ENCODE results near the gene EML6.
A peak's percentile ranks its signal among the peaks of the same experiment; 100 is the strongest.

EML6 gene

GRCh38 chr2:54725343-54726099 is 2.1 kb downstream of the EML6 start:
- H3K4me3 ChIP-seq (ENCODE audit: control insufficient read depth, low read depth, low read length) = peak overlapping the region; percentile 29
- no peak for TF ChIP-seq CTCF (conservative IDR thresholded peaks at IDR 0.05; ENCODE audit: control insufficient read depth, insufficient read depth, low read depth, low read length)
- DNase-seq (ENCODE audit: low read depth) = no peak

GRCh38 chr2:54726431-54726830 is 3.0 kb downstream of the EML6 start:
- no peak for DNase-seq (ENCODE audit: low read depth)
- no peak overlapping the region for H3K4me3 ChIP-seq (ENCODE audit: control insufficient read depth, low read depth, low read length)
- TF ChIP-seq CTCF (conservative IDR thresholded peaks at IDR 0.05; ENCODE audit: control insufficient read depth, insufficient read depth, low read depth, low read length) = no peak

GRCh38 chr2:54726940-54727339 is 3.5 kb downstream of the EML6 start:
- DNase-seq (ENCODE audit: low read depth) = peak; percentile 14
- no peak for TF ChIP-seq CTCF (conservative IDR thresholded peaks at IDR 0.05; ENCODE audit: control insufficient read depth, insufficient read depth, low read depth, low read length)
- H3K4me3 ChIP-seq (ENCODE audit: control insufficient read depth, low read depth, low read length) = no peak overlapping the region

GRCh38 chr2:54728669-54729120 is 5.2 kb downstream of the EML6 start:
- no peak overlapping the region for H3K4me3 ChIP-seq (ENCODE audit: control insufficient read depth, low read depth, low read length)
- no peak for TF ChIP-seq CTCF (conservative IDR thresholded peaks at IDR 0.05; ENCODE audit: control insufficient read depth, insufficient read depth, low read depth, low read length)
- DNase-seq (ENCODE audit: low read depth) = peak; percentile 96

GRCh38 chr2:54735636-54736035 is 12.2 kb downstream of the EML6 start:
- H3K4me3 ChIP-seq (ENCODE audit: control insufficient read depth, low read depth, low read length) = no peak overlapping the region
- TF ChIP-seq CTCF (conservative IDR thresholded peaks at IDR 0.05; ENCODE audit: control insufficient read depth, insufficient read depth, low read depth, low read length) = no peak
- DNase-seq (ENCODE audit: low read depth) = no peak

GRCh38 chr2:54738281-54738680 is 14.8 kb downstream of the EML6 start:
- H3K4me3 ChIP-seq (ENCODE audit: control insufficient read depth, low read depth, low read length) = no peak overlapping the region
- DNase-seq (ENCODE audit: low read depth) = no peak
- TF ChIP-seq CTCF (conservative IDR thresholded peaks at IDR 0.05; ENCODE audit: control insufficient read depth, insufficient read depth, low read depth, low read length) = no peak

All from fibroblast of mammary gland (primary cell).